NCI-H1930 (cell line): ENCODE data around the gene CBX1.
"Not testable (repeated sequence)": the region's sequence is repeated elsewhere in the genome, so short reads cannot be mapped to it uniquely, and the experiment has no call there.

ENCODE experiments used
- DNase-seq, 2 experiments: peaks; one replicate each; lab custom pipeline; 2025; lab: John Stamatoyannopoulos, UW

CBX1 gene

DNA sequence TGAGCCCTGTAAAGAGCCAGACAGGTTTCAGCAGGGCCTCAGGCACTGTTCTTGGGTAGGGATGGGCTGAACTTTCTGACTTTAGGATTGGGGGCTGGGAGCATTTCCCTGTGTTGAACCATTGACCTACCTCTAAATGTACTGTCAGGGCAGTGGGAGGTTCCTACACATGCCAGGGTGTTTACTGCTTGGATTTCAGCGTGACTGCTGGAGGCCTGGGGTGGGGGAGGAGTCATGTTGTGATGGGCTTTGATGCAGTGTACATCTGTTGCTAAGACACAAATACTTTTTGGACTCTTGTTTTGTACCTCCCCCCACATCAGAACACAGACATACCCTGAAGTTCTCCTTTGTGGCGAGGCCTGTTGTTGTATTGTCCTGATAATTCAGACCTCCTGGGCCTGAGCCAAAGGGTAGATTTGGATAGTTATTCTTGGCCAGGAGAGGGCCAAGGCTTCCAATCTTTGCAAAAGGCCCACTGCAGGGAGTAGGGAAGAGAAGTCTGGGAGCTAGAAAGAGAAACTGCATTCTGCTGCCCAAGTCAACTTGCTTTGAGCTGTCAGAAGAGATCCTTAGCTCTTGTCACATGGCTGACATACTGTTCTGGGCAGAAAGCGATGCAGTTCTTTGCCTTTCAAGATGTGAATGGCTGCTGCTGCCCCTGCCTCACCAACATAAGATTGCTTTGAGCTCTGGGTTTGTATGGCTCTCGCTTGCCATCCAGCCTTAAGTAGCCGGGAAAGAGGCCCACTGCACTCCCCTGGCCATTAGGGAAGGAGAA lies 49.4 kb downstream of the CBX1 start:
- DNase-seq: no peak

DNA sequence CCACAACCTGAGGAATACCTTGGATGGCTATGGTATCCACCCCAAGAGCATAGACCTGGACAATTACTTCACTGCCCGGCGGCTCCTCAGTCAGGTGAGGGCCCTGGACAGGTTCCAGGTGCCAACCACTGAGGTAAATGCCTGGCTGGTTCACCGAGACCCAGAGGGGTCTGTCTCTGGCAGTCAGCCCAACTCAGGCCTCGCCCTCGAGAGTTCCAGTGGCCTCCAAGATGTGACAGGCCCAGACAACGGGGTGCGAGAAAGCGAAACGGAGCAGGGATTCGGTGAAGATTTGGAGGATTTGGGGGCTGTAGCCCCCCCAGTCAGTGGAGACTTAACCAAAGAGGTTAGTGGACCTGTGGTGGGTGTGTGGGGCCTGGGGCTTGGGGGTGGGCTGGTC lies 50.0 kb downstream of the CBX1 start:
- no peak for DNase-seq

GRCh38 chr17:48048384-48049126 lies 52.7 kb downstream of the CBX1 start:
- DNase-seq: peak; percentile 22 to 49

DNA sequence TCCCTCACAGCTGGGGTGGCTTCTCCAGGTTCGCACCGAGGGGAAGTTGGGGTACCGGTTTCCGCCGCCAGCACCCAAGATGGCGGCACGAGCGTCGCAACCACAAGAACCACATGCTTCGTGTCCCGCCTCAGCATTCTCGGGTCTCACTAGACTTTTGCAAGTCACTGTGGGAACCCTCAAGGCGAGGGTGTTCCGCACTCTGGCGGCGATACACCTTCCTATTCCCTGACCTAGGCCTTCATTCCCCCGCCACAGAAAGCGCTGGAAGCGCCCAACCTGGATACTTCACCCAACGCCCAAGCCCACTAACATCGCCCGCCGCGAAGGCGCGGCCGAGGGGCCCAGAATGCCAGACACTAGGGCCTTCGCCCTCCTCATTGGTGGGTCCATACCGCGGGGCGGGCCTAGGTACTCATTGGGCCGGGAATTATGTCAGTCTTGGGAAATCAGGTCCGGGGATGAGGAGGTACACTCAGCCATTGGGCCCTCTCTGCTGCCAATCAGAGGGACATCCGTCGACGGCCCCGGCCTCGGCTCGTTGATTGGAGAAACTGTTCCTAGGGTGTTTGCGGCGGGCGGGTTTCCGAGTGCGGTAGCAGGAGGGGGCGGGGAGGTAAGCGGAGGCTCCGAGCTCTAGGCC lies 53.4 kb downstream of the CBX1 start, which contains the start of gene NFE2L1:
TSS of gene NFE2L1 (plus strand) at position 619 of the 643 bp plus-strand sequence. CDS start 2,760 bp downstream, outside the sequence.
- DNase-seq: peak; percentile 98

DNA sequence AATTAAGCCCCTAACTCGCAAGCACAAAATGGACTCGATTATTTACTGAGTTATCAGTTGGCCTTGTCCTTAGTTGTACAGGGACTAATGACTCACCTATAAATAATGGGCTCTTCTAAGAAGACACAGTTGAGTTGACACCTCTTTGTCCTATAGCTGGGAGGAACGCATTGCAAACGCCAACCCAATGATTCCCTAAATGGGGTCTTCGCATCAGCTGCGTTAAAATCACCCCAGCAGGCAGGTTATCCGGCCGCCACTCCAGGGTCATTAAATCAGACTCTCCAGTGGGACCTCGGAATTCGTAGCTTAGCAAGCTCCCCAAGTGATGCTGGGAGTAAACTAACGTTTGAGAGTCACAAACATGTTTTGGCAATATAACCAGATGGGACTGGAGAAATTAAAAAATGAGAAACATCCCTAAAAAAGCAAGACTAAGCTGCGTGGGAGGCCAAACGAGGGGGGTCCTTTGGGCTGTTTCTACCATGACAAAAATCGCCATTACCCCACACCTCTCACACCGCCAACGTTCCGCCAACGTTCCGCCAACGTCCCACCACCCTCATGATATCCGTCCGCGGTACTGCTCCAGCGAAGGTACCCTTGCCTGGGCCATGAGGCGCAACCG lies 54.1 kb downstream of the CBX1 start:
- no peak for DNase-seq

DNA sequence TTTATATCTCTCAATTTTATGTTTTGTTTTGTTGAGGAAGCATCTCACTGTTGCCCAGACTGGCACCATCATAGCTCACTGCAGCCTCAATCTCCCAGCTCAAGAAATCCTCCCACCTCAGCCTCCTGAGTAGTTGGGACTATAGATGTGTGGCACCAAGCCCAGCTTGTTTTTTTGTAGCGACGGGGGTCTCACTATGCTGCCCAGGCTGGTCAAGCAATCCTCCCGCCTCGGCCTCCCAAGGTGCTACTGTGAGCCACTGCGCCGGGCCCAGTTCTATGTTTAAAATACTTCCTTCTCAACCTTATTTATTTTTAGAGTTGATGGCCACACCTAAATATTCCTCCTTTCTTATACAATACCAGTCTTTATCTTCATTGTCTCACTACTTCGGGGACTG lies 55.0 kb downstream of the CBX1 start:
- DNase-seq: no peak

DNA sequence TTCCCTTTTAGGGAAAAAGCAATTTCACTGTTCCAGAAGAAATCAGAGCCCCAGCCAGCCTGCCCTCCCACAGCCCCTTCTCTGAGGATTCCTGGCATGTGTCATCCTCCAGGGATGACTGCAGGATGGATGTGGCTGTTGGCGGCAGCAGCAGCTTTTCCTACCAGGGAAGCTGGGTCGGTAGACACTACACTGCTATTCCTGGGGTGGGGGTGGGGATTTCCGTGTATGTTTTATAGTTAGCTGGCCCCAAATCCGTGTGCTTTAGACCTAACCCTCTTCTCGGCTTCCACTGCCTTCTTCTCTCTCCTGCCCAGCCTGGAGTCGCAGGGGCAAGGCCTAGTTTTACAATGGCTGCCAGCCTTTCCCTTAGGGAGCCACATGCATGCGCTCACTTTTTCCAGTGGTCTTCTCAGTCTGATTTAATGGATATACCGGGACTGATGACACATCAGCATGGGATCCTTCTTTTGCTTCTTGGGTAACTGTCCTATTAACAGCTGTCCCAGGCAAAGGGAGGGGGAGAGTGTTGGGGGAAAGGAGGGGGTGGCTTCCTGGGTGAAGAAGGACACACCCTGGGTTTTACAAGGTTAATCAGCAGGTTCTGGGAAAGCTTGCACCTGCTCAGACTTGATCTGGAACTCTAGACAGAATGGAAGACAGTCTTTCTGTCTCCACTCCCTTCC lies 55.8 kb downstream of the CBX1 start:
- DNase-seq: no peak

GRCh38 chr17:48044851-48045250 lies 56.4 kb downstream of the CBX1 start:
- no peak for DNase-seq

GRCh38 chr17:48043176-48043575 lies 58.1 kb downstream of the CBX1 start:
- DNase-seq: no peak

- DNase-seq: no peak
Measured at GRCh38 chr17:48038687-48039086, 62.6 kb downstream of the CBX1 start.

DNA sequence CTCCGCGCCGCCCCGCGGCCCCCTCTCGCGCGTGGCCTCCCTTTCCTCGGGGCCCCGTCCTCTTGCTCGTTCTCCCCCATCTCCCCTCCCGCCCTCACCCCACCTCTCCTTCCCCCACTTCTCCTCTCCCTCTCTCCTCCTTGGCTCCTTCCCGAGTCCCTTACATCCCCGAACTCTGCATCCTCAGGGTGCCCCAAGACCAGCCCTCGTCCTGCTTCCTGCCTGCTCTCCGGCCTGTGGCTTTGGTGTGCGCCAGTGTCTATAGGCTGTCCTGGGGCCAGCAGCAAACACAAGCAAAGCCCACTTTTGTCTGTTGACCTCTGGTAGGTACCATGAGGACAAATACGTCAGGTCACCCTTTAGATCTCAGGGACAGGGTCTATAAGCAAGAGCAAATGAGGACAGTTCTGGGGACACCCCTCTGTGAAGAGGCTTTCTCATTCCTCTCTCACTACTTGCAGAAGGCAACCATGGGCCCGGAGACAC lies 63.4 kb downstream of the CBX1 start:
- no peak for DNase-seq

GRCh38 chr17:48037036-48037837 lies 64.0 kb downstream of the CBX1 start, which contains the start of gene COPZ2:
Gene COPZ2 (minus strand): TSS chr17:48037797. CDS start chr17:48037777, 20 bp downstream.
- DNase-seq: no peak

DNA sequence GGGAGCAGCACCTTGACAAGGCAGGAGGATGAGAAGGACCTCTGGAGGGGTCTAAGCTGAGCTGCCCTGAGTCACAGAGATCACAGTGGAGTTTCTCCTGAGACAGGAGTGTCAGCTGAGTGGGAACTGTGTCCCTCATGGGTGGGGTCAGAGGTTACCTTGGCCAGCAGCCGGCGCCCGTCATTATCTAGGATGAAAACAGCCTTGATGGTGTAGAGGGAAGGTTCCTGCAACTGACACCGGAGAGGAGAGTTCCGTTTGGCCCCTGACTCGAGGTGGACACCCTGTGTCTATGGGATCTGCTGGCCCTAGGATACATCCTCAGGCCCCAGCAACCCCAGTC lies 64.6 kb downstream of the CBX1 start:
- DNase-seq: no peak

DNA sequence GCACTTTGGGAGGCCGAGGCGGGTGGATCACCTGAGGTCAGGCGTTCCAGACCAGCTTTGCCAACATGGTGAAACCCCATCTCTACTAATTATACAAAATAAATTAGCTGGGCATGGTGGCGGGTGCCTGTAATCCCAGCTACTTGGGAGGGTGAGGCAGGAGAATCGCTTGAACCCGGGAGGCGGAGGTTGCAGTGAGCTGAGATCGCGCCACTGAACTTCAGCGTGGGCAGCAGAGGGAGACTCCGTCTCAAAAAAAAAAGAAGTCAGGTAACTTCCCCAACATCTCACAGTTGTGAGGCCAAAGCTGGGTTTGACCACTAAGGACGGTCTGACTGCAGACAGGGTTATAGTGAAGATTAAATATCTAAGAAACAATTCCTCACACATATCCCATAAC lies 66.5 kb downstream of the CBX1 start:
- DNase-seq: not testable (repeated sequence)

GRCh38 chr17:48031966-48032365 lies 69.3 kb downstream of the CBX1 start:
- DNase-seq: no peak

DNA sequence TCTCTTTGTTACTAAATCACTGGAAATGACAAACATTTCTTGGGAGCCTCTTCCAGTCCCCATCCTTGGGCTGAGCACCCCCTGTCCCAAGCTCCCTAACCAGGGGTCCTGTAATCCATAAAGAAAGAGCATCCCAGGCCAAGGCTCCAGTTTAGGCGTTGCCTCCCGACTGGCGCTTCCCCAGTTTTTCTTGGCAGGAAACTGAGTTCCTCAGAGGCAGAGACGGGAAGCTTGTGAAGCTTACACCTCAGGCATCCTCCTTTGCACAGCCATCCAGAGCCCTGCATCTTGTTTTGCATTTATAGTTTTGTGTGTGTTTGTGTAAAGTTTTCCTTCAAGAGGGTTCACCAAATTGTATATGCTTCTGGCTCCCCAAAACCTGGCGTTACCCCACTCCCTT lies 70.7 kb downstream of the CBX1 start:
- no peak for DNase-seq

- no peak for DNase-seq
Measured at GRCh38 chr17:48028736-48029135, 72.5 kb downstream of the CBX1 start.

DNA sequence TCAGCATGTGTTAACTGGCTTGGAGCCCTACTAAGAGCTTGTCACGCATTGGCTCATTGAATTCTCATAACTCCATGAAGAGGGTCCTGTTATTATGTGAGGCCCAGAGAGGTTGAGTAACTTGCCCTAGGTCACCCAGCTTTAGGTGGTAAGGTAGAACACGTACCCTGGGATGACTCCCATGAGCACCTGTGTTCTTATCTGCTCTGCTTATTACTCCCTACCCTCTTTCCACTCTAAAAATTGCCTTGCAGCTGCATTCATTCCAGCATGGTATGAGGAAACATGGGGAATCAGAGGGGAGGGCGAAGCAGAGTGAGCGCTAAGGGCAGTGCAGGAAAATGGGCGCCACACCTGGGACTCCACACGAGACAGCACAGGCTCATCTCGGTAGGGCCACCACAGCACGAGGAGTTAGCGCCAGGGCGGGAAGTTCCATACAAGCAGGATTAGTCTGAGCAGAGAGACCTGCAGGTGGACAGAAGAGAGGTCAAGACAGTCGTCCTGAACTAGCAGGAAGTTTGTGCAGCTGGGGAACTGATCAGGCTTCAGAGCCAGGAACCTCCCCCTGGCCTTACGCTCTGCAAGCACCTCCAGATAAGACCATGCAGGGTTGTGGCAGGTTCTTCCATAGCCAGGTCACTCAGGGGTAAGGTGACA lies 73.8 kb downstream of the CBX1 start:
- DNase-seq: no peak

- peak; percentile 70 to 71 for DNase-seq
Measured at GRCh38 chr17:48026502-48027321, 74.6 kb downstream of the CBX1 start.
